Measurements from ENCODE around the gene KATNB1.
"Not testable (repeated sequence)": the region's sequence is repeated elsewhere in the genome, so short reads cannot be mapped to it uniquely, and the experiment has no call there.

The KATNB1 gene

DNA sequence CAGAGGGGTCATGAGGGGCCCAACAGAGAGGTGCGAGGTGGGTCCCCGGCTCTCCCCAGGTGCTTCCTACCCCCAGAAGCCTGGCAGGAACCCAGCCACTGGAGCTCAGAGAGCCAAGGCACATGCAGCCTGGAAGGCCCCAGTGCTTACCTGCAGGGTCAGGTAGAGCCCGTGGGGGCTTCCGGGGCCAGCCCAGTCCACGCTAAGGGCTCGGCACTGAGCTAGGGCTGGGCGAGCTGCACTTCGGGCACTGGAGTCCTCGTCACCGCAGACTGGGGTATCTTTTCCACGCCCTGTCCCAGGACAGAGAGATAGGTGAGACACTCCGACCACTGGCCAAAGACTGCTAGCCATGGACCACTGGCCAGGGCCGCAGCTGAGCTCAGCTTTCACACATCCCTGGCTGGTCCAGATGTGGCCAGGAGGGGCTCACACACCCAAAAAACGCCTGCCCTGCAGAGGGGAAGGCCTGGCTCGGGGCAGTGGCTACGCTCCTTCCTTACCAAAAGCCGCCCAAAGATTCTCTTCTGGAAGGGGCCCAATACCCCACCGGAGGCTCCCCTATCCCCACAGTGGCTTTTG, 59.4 kb downstream of the KATNB1 start:
- Histone ChIP-seq H3K9ac (ENCODE audit: low read length) (no peak overlapping the region), H3K4me1 (ENCODE audit: control insufficient read depth, insufficient read depth, low read length) (no peaks in the 10 kb centered on the region), H3K36me3 (ENCODE audit: control insufficient read depth, insufficient read depth, low read length) (peaks cover 2% of the 10 kb centered on the region), H3K27ac (ENCODE audit: low read depth, low read length) (no peak overlapping the region), H3K27me3 (ENCODE audit: control insufficient read depth, insufficient read depth, low read length) (no peaks in the 10 kb centered on the region), H3K4me3 (ENCODE audit: low read length) (no peak overlapping the region)

DNA sequence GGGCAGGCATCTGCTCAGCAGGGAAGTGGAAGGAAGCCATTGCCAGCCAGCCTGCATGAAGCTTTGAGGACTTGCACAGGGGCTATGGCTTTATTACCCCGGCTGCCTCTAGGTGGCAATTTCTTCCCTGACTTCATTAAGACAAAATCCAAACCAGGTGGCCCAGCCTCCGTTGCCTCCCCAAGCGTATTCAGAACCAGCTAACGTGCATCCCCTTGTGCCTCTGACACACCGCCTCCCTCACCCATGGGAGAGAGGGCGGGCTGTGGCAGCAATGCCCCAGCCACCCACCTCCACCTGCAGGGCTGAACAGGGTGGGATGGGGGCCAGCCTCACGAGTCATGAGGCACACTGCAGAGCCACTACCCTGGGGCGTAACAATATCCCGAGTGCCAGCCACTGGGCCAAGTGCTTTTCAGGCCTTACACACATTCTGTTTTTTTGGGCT, 59.9 kb downstream of the KATNB1 start:
- no peak overlapping the region for H3K9ac ChIP-seq (ENCODE audit: low read length)
- peaks cover 3% of the 10 kb centered on the region for H3K4me1 ChIP-seq (ENCODE audit: control insufficient read depth, insufficient read depth, low read length)
- H3K4me3 ChIP-seq (ENCODE audit: low read length): no peak overlapping the region
- H3K27ac ChIP-seq (ENCODE audit: low read depth, low read length): no peak overlapping the region
- H3K36me3 ChIP-seq (ENCODE audit: control insufficient read depth, insufficient read depth, low read length): peaks cover 2% of the 10 kb centered on the region
- H3K27me3 ChIP-seq (ENCODE audit: control insufficient read depth, insufficient read depth, low read length): no peaks in the 10 kb centered on the region

GRCh38 chr16:57796014-57796413, 60.4 kb downstream of the KATNB1 start:
- not testable (repeated sequence) for H3K9ac ChIP-seq (ENCODE audit: low read length); H3K36me3 ChIP-seq (ENCODE audit: control insufficient read depth, insufficient read depth, low read length); H3K27ac ChIP-seq (ENCODE audit: low read depth, low read length); H3K27me3 ChIP-seq (ENCODE audit: control insufficient read depth, insufficient read depth, low read length); H3K4me1 ChIP-seq (ENCODE audit: control insufficient read depth, insufficient read depth, low read length); H3K4me3 ChIP-seq (ENCODE audit: low read length)

GRCh38 chr16:57797216-57797525, 61.6 kb downstream of the KATNB1 start:
- Histone ChIP-seq H3K27me3 (ENCODE audit: control insufficient read depth, insufficient read depth, low read length) (peaks cover 5% of the 10 kb centered on the region), H3K27ac (ENCODE audit: low read depth, low read length) (no peak overlapping the region), H3K9ac (ENCODE audit: low read length) (no peak overlapping the region), H3K36me3 (ENCODE audit: control insufficient read depth, insufficient read depth, low read length) (peaks cover 2% of the 10 kb centered on the region), H3K4me3 (ENCODE audit: low read length) (no peak overlapping the region), H3K4me1 (ENCODE audit: control insufficient read depth, insufficient read depth, low read length) (peaks cover 5% of the 10 kb centered on the region)

GRCh38 chr16:57797526-57798266, 62.1 kb downstream of the KATNB1 start:
- no peak overlapping the region for H3K9ac ChIP-seq (ENCODE audit: low read length)

GRCh38 chr16:57798267-57798810, 62.8 kb downstream of the KATNB1 start:
- no peak overlapping the region for H3K4me3 ChIP-seq (ENCODE audit: low read length)
- no peak overlapping the region for H3K27ac ChIP-seq (ENCODE audit: low read depth, low read length)
- peaks cover 5% of the 10 kb centered on the region for H3K27me3 ChIP-seq (ENCODE audit: control insufficient read depth, insufficient read depth, low read length)
- H3K36me3 ChIP-seq (ENCODE audit: control insufficient read depth, insufficient read depth, low read length): peaks cover 2% of the 10 kb centered on the region
- peaks cover 14% of the 10 kb centered on the region for H3K4me1 ChIP-seq (ENCODE audit: control insufficient read depth, insufficient read depth, low read length)
- H3K9ac ChIP-seq (ENCODE audit: low read length): no peak overlapping the region

More at GRCh38 chr16:57797526-57798266, 62.1 kb downstream of the KATNB1 start:
- Histone ChIP-seq H3K27me3 (ENCODE audit: control insufficient read depth, insufficient read depth, low read length) (peaks cover 5% of the 10 kb centered on the region), H3K4me1 (ENCODE audit: control insufficient read depth, insufficient read depth, low read length) (peaks cover 7% of the 10 kb centered on the region), H3K27ac (ENCODE audit: low read depth, low read length) (no peak overlapping the region), H3K36me3 (ENCODE audit: control insufficient read depth, insufficient read depth, low read length) (peaks cover 2% of the 10 kb centered on the region), H3K4me3 (ENCODE audit: low read length) (no peak overlapping the region)

GRCh38 chr16:57798953-57799599, 63.5 kb downstream of the KATNB1 start:
- H3K27me3 ChIP-seq (ENCODE audit: control insufficient read depth, insufficient read depth, low read length): peaks cover 5% of the 10 kb centered on the region
- H3K36me3 ChIP-seq (ENCODE audit: control insufficient read depth, insufficient read depth, low read length): peaks cover 2% of the 10 kb centered on the region
- peaks cover 18% of the 10 kb centered on the region for H3K4me1 ChIP-seq (ENCODE audit: control insufficient read depth, insufficient read depth, low read length)
- no peak overlapping the region for H3K9ac ChIP-seq (ENCODE audit: low read length)
- H3K27ac ChIP-seq (ENCODE audit: low read depth, low read length): no peak overlapping the region
- H3K4me3 ChIP-seq (ENCODE audit: low read length): no peak overlapping the region

GRCh38 chr16:57799600-57800199, 64.1 kb downstream of the KATNB1 start:
- peaks cover 2% of the 10 kb centered on the region for H3K36me3 ChIP-seq (ENCODE audit: control insufficient read depth, insufficient read depth, low read length)
- no peak overlapping the region for H3K27ac ChIP-seq (ENCODE audit: low read depth, low read length)
- peaks cover 18% of the 10 kb centered on the region for H3K4me1 ChIP-seq (ENCODE audit: control insufficient read depth, insufficient read depth, low read length)
- H3K9ac ChIP-seq (ENCODE audit: low read length): no peak overlapping the region
- H3K27me3 ChIP-seq (ENCODE audit: control insufficient read depth, insufficient read depth, low read length): peaks cover 5% of the 10 kb centered on the region
- no peak overlapping the region for H3K4me3 ChIP-seq (ENCODE audit: low read length)

GRCh38 chr16:57800200-57801097, 64.9 kb downstream of the KATNB1 start:
- Histone ChIP-seq H3K27ac (ENCODE audit: low read depth, low read length) (no peak overlapping the region), H3K4me1 (ENCODE audit: control insufficient read depth, insufficient read depth, low read length) (peaks cover 18% of the 10 kb centered on the region), H3K27me3 (ENCODE audit: control insufficient read depth, insufficient read depth, low read length) (peaks cover 5% of the 10 kb centered on the region), H3K4me3 (ENCODE audit: low read length) (peak overlapping the region; percentile 29), H3K36me3 (ENCODE audit: control insufficient read depth, insufficient read depth, low read length) (no peaks in the 10 kb centered on the region), H3K9ac (ENCODE audit: low read length) (no peak overlapping the region)

DNA sequence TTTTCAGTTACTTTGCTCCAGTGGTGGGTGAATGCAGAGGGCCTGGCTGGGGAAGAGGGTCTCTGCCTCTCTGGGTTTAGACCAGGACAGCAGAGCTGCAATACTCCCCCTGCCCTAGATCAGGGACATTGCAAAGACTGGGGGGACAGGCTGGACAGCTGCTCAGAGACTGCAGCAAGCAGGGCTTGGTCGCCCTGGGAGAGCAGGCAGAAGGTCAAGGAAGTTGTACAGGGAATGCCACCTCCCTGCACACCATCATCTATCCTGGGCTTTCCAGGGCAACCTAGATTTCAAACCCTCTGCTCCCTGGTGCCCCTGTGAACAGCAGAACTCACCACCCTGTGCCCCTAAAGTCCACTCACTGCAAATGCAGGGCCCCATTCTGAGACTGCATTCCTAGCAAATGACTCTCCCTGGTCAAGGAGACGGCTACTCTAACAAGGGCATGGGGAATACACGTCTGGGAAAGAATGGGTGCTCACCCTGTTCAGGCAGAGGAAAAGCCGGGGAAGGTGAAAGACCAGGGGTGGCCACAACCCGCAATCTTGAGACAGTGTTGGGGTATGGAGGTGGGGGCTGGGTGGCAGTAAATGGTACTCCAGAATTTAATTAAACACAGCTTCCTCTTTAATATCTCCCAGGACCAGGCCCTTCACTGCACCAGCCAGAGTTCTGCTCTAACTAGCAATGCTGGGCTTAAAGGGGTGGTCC, 65.7 kb downstream of the KATNB1 start:
- Histone ChIP-seq H3K4me1 (ENCODE audit: control insufficient read depth, insufficient read depth, low read length) (peaks cover 18% of the 10 kb centered on the region), H3K27ac (ENCODE audit: low read depth, low read length) (peak overlapping the region; percentile 69), H3K27me3 (ENCODE audit: control insufficient read depth, insufficient read depth, low read length) (peaks cover 5% of the 10 kb centered on the region), H3K4me3 (ENCODE audit: low read length) (peak overlapping the region; percentile 70), H3K36me3 (ENCODE audit: control insufficient read depth, insufficient read depth, low read length) (no peaks in the 10 kb centered on the region), H3K9ac (ENCODE audit: low read length) (no peak overlapping the region)

DNA sequence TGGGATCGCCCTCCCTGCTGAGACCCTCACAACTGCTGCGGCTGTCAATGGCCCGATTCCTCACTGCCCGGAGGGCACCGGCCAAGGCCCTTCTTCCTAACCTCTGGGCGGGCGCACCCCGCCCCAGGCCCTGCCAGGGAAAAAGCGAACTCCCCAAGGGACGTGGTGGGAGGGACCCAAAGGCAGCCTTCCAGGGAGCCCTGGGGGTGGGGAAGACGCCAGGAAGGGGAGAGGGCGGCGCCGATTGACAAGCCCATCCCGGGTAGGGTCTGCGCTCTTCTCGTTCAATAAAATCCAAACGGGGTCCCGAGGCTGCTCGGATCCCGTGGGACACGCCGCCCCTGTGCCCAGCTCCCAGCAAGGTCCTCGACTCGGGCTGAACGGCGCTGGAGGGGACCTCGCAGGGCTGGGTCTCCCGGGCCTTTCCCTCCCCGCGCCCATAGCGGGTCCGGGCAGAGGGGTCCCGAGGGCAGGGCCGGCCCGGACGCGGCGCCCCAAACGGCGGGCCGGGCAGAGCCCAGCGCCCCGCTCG, 66.3 kb downstream of the KATNB1 start:
- peak overlapping the region; percentile 70 for H3K4me3 ChIP-seq (ENCODE audit: low read length)
- peaks cover 5% of the 10 kb centered on the region for H3K27me3 ChIP-seq (ENCODE audit: control insufficient read depth, insufficient read depth, low read length)
- peaks cover 18% of the 10 kb centered on the region for H3K4me1 ChIP-seq (ENCODE audit: control insufficient read depth, insufficient read depth, low read length)
- peak overlapping the region; percentile 34 for H3K9ac ChIP-seq (ENCODE audit: low read length)
- H3K36me3 ChIP-seq (ENCODE audit: control insufficient read depth, insufficient read depth, low read length): no peaks in the 10 kb centered on the region
- H3K27ac ChIP-seq (ENCODE audit: low read depth, low read length): peak overlapping the region; percentile 69

Measured in rectal smooth muscle tissue (tissue), 1 donor.